ENCODE data around the gene CELA2B. TPM values are rescaled to one million over a fixed set of nuclear protein-coding genes. Genes with fewer than 3 reads are reported as not detected.

Gene CELA2B
- total RNA-seq, 1 experiment from 2014 or later, result not detected

- ATAC-seq (no peak), DNase-seq (ENCODE audit: low spot score) (no peak)
- no peaks in the 10 kb centered on the region for H3K9me3 Mint-ChIP-seq
- no peak overlapping the region for H3K27ac Mint-ChIP-seq
- no peak overlapping the region for H3K4me3 Mint-ChIP-seq
- ChIA-PET POLR2A (no interaction called here), CTCF (interaction anchor here (2.5 kb wide), 1 partner anchor 113 kb away, joined by 6 read pairs; no protein-coding TSS in a partner anchor)
- H3K36me3 Mint-ChIP-seq, result no peaks in the 10 kb centered on the region
- no peaks in the 10 kb centered on the region for H3K27me3 Mint-ChIP-seq (ENCODE audit: low read depth)
- H3K4me1 Mint-ChIP-seq, result peaks cover 4% of the 10 kb centered on the region; the same call in 1 of the 2 replicates
- TF ChIP-seq FOXP4 (CRISPR knock-in tag; IDR thresholded peaks at IDR 0.05), result no peak
These were observed 38.9 kb upstream of the CELA2B start for GRCh38 chr1:15436881-15437442.

- no peaks in the 10 kb centered on the region for H3K4me1 Mint-ChIP-seq
- CTCF ChIA-PET, result no interaction called here
- DNase-seq (ENCODE audit: low spot score), result no peak
- H3K9me3 Mint-ChIP-seq, result no peaks in the 10 kb centered on the region
- H3K36me3 Mint-ChIP-seq, result no peaks in the 10 kb centered on the region
- no peak overlapping the region for H3K4me3 Mint-ChIP-seq
- TF ChIP-seq ZNF512 (CRISPR knock-in tag; IDR thresholded peaks at IDR 0.05; ENCODE audit: borderline replicate concordance) (no peak), RELA (CRISPR knock-in tag; IDR thresholded peaks at IDR 0.05; ENCODE audit: borderline replicate concordance) (no peak), AFF4 (CRISPR knock-in tag; IDR thresholded peaks at IDR 0.05; ENCODE audit: borderline replicate concordance) (no peak), NR2C2 (CRISPR knock-in tag; IDR thresholded peaks at IDR 0.05) (no peak), ZNF423 (CRISPR knock-in tag; IDR thresholded peaks at IDR 0.05) (no peak), ZBTB21 (CRISPR knock-in tag; IDR thresholded peaks at IDR 0.05; ENCODE audit: borderline replicate concordance) (no peak), TCF7 (CRISPR knock-in tag; IDR thresholded peaks at IDR 0.05; ENCODE audit: low read depth) (no peak), TEAD1 (CRISPR knock-in tag; IDR thresholded peaks at IDR 0.05) (no peak), PREB (CRISPR knock-in tag; IDR thresholded peaks at IDR 0.05; ENCODE audit: borderline replicate concordance) (no peak), ZNF416 (CRISPR knock-in tag; IDR thresholded peaks at IDR 0.05) (no peak), IRF2 (CRISPR knock-in tag; IDR thresholded peaks at IDR 0.05; ENCODE audit: borderline replicate concordance, low read depth) (no peak), SMAD3 (CRISPR knock-in tag; IDR thresholded peaks at IDR 0.05; ENCODE audit: borderline replicate concordance) (no peak), OVOL2 (CRISPR knock-in tag; IDR thresholded peaks at IDR 0.05; ENCODE audit: borderline replicate concordance) (no peak), KAT7 (CRISPR knock-in tag; IDR thresholded peaks at IDR 0.05; ENCODE audit: borderline replicate concordance) (no peak), CBFB (CRISPR knock-in tag; IDR thresholded peaks at IDR 0.05; ENCODE audit: low read depth) (no peak), TEAD4 (CRISPR knock-in tag; IDR thresholded peaks at IDR 0.05) (no peak)
- POLR2A ChIA-PET, result no interaction called here
- no peak for ATAC-seq
- no peak overlapping the region for H3K27ac Mint-ChIP-seq
- no peaks in the 10 kb centered on the region for H3K27me3 Mint-ChIP-seq (ENCODE audit: low read depth)
These were observed 36.6 kb upstream of the CELA2B start for GRCh38 chr1:15439325-15439724.

Data from WTC11 (cell line).